Liver (tissue), 9 donors: ENCODE measurements around the gene CMC1. TPM values are rescaled to one million over a fixed set of nuclear protein-coding genes. Genes with fewer than 3 reads are reported as not detected.
A peak's percentile ranks its signal among the peaks of the same experiment; 100 is the strongest.

ENCODE experiments used
- DNase-seq: peaks from one replicate; pipeline ENCODE4 v3.0.0-alpha.2; 2017; ENCODE audit warnings: low spot score
- H3K27ac ChIP-seq, 2 donors: one replicate each; pipeline ENCODE4 v1.7.0; 2013; ENCODE audit warnings: inconsistent platforms in 2 of 2, low read length in 2 of 2, control low read depth in 1 of 2, low read depth in 1 of 2, mild to moderate bottlenecking in 1 of 2
- H3K27me3 ChIP-seq, 4 donors: one replicate each; pipeline versions ENCODE4 v1.6.1 to v1.7.0; 2013; ENCODE audit warnings: low read length in 3 of 4, inconsistent platforms in 1 of 4, mild to moderate bottlenecking in 1 of 4, moderate library complexity in 1 of 4; ENCODE audit not compliant: control insufficient read depth in 4 of 4, insufficient read depth in 4 of 4
- H3K36me3 ChIP-seq, 4 donors: one replicate each; pipeline versions ENCODE4 v1.6.1 to v1.7.0; 2013; ENCODE audit warnings: low read length in 3 of 4, mild to moderate bottlenecking in 3 of 4, low read depth in 1 of 4, moderate library complexity in 1 of 4; ENCODE audit not compliant: control insufficient read depth in 4 of 4, insufficient read depth in 3 of 4
- H3K4me1 ChIP-seq, 4 donors: one replicate each; pipeline versions ENCODE4 v1.6.1 to v1.7.0; 2013; ENCODE audit warnings: low read length in 3 of 4, mild to moderate bottlenecking in 3 of 4, moderate library complexity in 1 of 4; ENCODE audit not compliant: control insufficient read depth in 4 of 4, insufficient read depth in 4 of 4
- H3K4me3 ChIP-seq, 3 donors: one replicate each; pipeline versions ENCODE4 v1.6.1 to v1.7.0; 2013; ENCODE audit warnings: low read length in 3 of 3, control low read depth in 1 of 3, low read depth in 1 of 3, mild to moderate bottlenecking in 1 of 3
- H3K9ac ChIP-seq, 2 donors: one replicate each; pipeline ENCODE4 v1.7.0; 2013; ENCODE audit warnings: low read length in 2 of 2, mild to moderate bottlenecking in 2 of 2, moderate library complexity in 2 of 2, control low read depth in 1 of 2, low read depth in 1 of 2
- H3K9me3 ChIP-seq, 4 donors: one replicate each; pipeline versions ENCODE4 v1.6.1 to v1.7.0; 2013; ENCODE audit warnings: low read length in 3 of 4; ENCODE audit not compliant: control insufficient read depth in 4 of 4
- ATF3 ChIP-seq: IDR thresholded peaks from 2 replicates; pipeline ENCODE4 v1.6.1; 2016; ENCODE audit warnings: antibody characterized with exemption
- CTCF ChIP-seq: fragments of 150-350 bp; IDR thresholded peaks from 2 replicates; pipeline ENCODE4 v1.5.1; 2017; ENCODE audit warnings: improper control_type of control experiment, low read depth, low read length; ENCODE audit not compliant: missing input control
- EGR1 ChIP-seq, 2 donors: IDR thresholded peaks; 2 replicates each; pipeline ENCODE4 v1.6.1; 2016 to 2018; ENCODE audit warnings: antibody characterized with exemption in 2 of 2, low read depth in 2 of 2
- FOXA1 ChIP-seq: IDR thresholded peaks from 2 replicates; pipeline ENCODE4 v1.6.1; 2016; ENCODE audit warnings: antibody characterized with exemption
- GABPA ChIP-seq, 2 donors: IDR thresholded peaks in 1 of 2; conservative IDR thresholded peaks in 1 of 2; 2 replicates each; pipeline ENCODE4 v1.6.1; 2016; ENCODE audit warnings: antibody characterized with exemption in 2 of 2, mild to moderate bottlenecking in 1 of 2, moderate library complexity in 1 of 2
- HNF4A ChIP-seq, 2 donors: conservative IDR thresholded peaks; 2 replicates each; pipeline ENCODE4 v1.6.1; 2016; ENCODE audit warnings: antibody characterized with exemption in 2 of 2, mild to moderate bottlenecking in 2 of 2
- HNF4G ChIP-seq: IDR thresholded peaks from 2 replicates; pipeline ENCODE4 v1.6.1; 2016; ENCODE audit warnings: antibody characterized with exemption
- JUND ChIP-seq, 2 donors: IDR thresholded peaks; 2 replicates each; pipeline ENCODE4 v1.6.1; 2016; ENCODE audit warnings: antibody characterized with exemption in 2 of 2
- MAX ChIP-seq: IDR thresholded peaks from 2 replicates; pipeline ENCODE4 v1.6.1; 2016; ENCODE audit warnings: antibody characterized with exemption
- NR2F2 ChIP-seq: IDR thresholded peaks from 2 replicates; pipeline ENCODE4 v1.6.1; 2016; ENCODE audit warnings: antibody characterized with exemption
- RAD21 ChIP-seq, 2 donors: IDR thresholded peaks; 2 replicates each; pipeline ENCODE4 v1.6.1; 2016; ENCODE audit warnings: antibody characterized with exemption in 2 of 2, mild to moderate bottlenecking in 2 of 2
- REST ChIP-seq: IDR thresholded peaks from 2 replicates; pipeline ENCODE4 v1.6.1; 2016; ENCODE audit warnings: antibody characterized with exemption, mild to moderate bottlenecking
- RXRA ChIP-seq, 2 donors: IDR thresholded peaks; 2 replicates each; pipeline ENCODE4 v1.6.1; 2017 to 2018; ENCODE audit warnings: antibody characterized with exemption in 2 of 2, mild to moderate bottlenecking in 1 of 2
- SP1 ChIP-seq: IDR thresholded peaks from 2 replicates; pipeline ENCODE4 v1.6.1; 2018; ENCODE audit warnings: antibody characterized with exemption, mild to moderate bottlenecking
- TAF1 ChIP-seq: conservative IDR thresholded peaks from 2 replicates; pipeline ENCODE4 v1.6.1; 2016; ENCODE audit warnings: antibody characterized with exemption, mild to moderate bottlenecking
- YY1 ChIP-seq: IDR thresholded peaks from 2 replicates; pipeline ENCODE4 v1.6.1; 2016; ENCODE audit warnings: antibody characterized with exemption, mild to moderate bottlenecking
- WGBS: extraction: QIAGEN DNeasy Blood & Tissue Kit; methylation state at CpG from one replicate; pipeline ENCODE4 v1.1.7; 2013; 5-methylcytosine and 5-hydroxymethylcytosine counted together
- polyA plus RNA-seq, 2 donors: library from polyadenylated mRNA; stranded (reverse) in 1 of 2; unstranded in 1 of 2; fragments of 200-250 nt in 1 of 2; fragments of >200 nt in 1 of 2; fragmentation: Nextera tagmentation in 1 of 2; extraction: Ambion mirVana in 1 of 2; gene quantifications; one replicate each; pipeline versions ENCODE4 v1.2.1 to v1.2.3, GENCODE V29; 2013 to 2015
- total RNA-seq, 2 donors: library from RNA; depleted of rRNA; stranded (reverse); fragments of >200 nt; gene quantifications; one replicate each; pipeline ENCODE4 v1.2.3, GENCODE V29; 2014
- donor health status: healthy.
- donor health status: healthy.
- donor health status: healthy.
- donor health status: healthy.
- donor health status: healthy.

The CMC1 gene
- total and polyA plus RNA-seq, 4 donors: 4.2 to 58.4 (median 15.6) TPM

- WGBS: 15% methylated on average over 16 of the region's 16 CpGs
- peaks cover 3 to 30% (median 5%) of the 10 kb centered on the region in 4 donors for H3K4me1 ChIP-seq
Measured at GRCh38 chr3:28347374-28348264, 106.2 kb downstream of the CMC1 start.

More at GRCh38 chr3:28347374-28348264, 106.2 kb downstream of the CMC1 start:
- H3K4me3 ChIP-seq: peak overlapping the region; percentile 48 to 87 (median 83)
- DNase-seq: no peak
- no peaks in the 10 kb centered on the region for H3K36me3 ChIP-seq
- no peaks in the 10 kb centered on the region for H3K27me3 ChIP-seq
- peak overlapping the region; percentile 81 to 97 for H3K9ac ChIP-seq
- peak overlapping the region; percentile 98 to 100 for H3K27ac ChIP-seq
- TF ChIP-seq REST: no peak
- no peak for TF ChIP-seq NR2F2
- no peak for TF ChIP-seq RXRA (IDR thresholded peaks at IDR 0.05)
- no peak for TF ChIP-seq HNF4G
- peak; percentile 40 for TF ChIP-seq ATF3
- peak in 1 of 2 donors; percentile 13 for TF ChIP-seq EGR1 (IDR thresholded peaks at IDR 0.05; ENCODE audit: low read depth in 2 of 2)
- peak; percentile 29 for TF ChIP-seq YY1
- no peak for TF ChIP-seq RAD21 (IDR thresholded peaks at IDR 0.05)
- no peak for TF ChIP-seq MAX
- no peak for TF ChIP-seq GABPA (IDR thresholded peaks at IDR 0.05 in 1 of 2, conservative IDR thresholded peaks at IDR 0.05 in 1 of 2)
- no peak for TF ChIP-seq CTCF
- TF ChIP-seq JUND (IDR thresholded peaks at IDR 0.05): no peak
- TF ChIP-seq TAF1: no peak
- no peak for TF ChIP-seq FOXA1
- peak in 1 of 2 donors; percentile 15 for TF ChIP-seq HNF4A (conservative IDR thresholded peaks at IDR 0.05)
- peak; percentile 18 for TF ChIP-seq SP1
- peaks cover 0 to 7% (median 2%) of the 10 kb centered on the region in 4 donors for H3K9me3 ChIP-seq
